Loucy (cell line): ENCODE results near the gene ESD.

Experiments used
- H2AFZ ChIP-seq: fragments of 200-600 bp; sonication (generic); 2 replicates; pipeline ENCODE4 v1.6.0; 2016; ENCODE audit warnings: antibody characterized with exemption, mild to moderate bottlenecking, low read length, moderate library complexity
- H3F3A ChIP-seq: fragments of 200-600 bp; 2 replicates; pipeline ENCODE4 v1.6.0; 2016; ENCODE audit warnings: antibody characterized with exemption, low read depth, mild to moderate bottlenecking
- H3K27me3 ChIP-seq: fragments of 200-600 bp; sonication (generic); 2 replicates; pipeline ENCODE4 v1.6.1; 2014; ENCODE audit warnings: low read length, mild to moderate bottlenecking; ENCODE audit not compliant: insufficient read depth, poor library complexity, severe bottlenecking
- H3K36me3 ChIP-seq: fragments of 200-600 bp; sonication (generic); 2 replicates; pipeline ENCODE4 v1.6.1; 2016; ENCODE audit warnings: low read length; ENCODE audit not compliant: insufficient read depth
- H3K4me1 ChIP-seq: fragments of 200-600 bp; sonication (generic); 2 replicates; pipeline ENCODE4 v1.5.1; 2014; ENCODE audit warnings: low read length, mild to moderate bottlenecking; ENCODE audit not compliant: insufficient read depth, poor library complexity, severe bottlenecking
- H3K4me2 ChIP-seq: fragments of 200-600 bp; sonication (generic); 2 replicates; pipeline ENCODE4 v1.6.0; 2014; ENCODE audit warnings: antibody characterized with exemption, low read length, low read depth, mild to moderate bottlenecking; ENCODE audit not compliant: poor library complexity, severe bottlenecking
- H3K4me3 ChIP-seq: fragments of 200-600 bp; sonication (generic); 2 replicates; pipeline ENCODE4 v1.5.1; 2014; ENCODE audit warnings: low read length, mild to moderate bottlenecking, mixed read lengths; ENCODE audit not compliant: poor library complexity, severe bottlenecking
- H3K79me2 ChIP-seq: fragments of 200-600 bp; sonication (generic); 2 replicates; pipeline ENCODE4 v1.6.1; 2014; ENCODE audit warnings: low read length; ENCODE audit not compliant: insufficient read depth
- H3K9ac ChIP-seq: fragments of 200-600 bp; sonication (generic); 2 replicates; pipeline ENCODE4 v1.6.0; 2014; ENCODE audit warnings: mild to moderate bottlenecking, low read depth, low read length, moderate library complexity; ENCODE audit not compliant: poor library complexity, severe bottlenecking
- H3K9me2 ChIP-seq: fragments of 200-600 bp; sonication (generic); replicated peaks from 2 replicates; pipeline ENCODE4 v1.6.1; 2016; ENCODE audit warnings: low read depth, low read length, mixed read lengths
- H3K9me3 ChIP-seq: fragments of 200-600 bp; sonication (generic); 2 replicates; pipeline ENCODE4 v1.6.1; 2014; ENCODE audit warnings: mild to moderate bottlenecking, antibody characterized with exemption, low read length, low read depth; ENCODE audit not compliant: insufficient read depth
- H4K20me1 ChIP-seq: fragments of 200-600 bp; sonication (generic); 2 replicates; pipeline ENCODE4 v1.6.0; 2014; ENCODE audit warnings: antibody characterized with exemption, low read length, mild to moderate bottlenecking; ENCODE audit not compliant: insufficient read depth, poor library complexity, severe bottlenecking
- EZH2phosphoT487 ChIP-seq: fragments of 200-600 bp; IDR thresholded peaks from 2 replicates; pipeline ENCODE4 v1.6.1; 2018; ENCODE audit warnings: antibody characterized with exemption, mild to moderate bottlenecking, moderate library complexity, borderline replicate concordance
- TF ChIP-seq, protein P1 (sequence below): fragments of 200-600 bp; sonication (generic); conservative IDR thresholded peaks from 2 replicates; pipeline ENCODE4 v1.5.1; 2014; ENCODE audit warnings: mild to moderate bottlenecking, antibody characterized with exemption, low read length

Gene ESD

DNA sequence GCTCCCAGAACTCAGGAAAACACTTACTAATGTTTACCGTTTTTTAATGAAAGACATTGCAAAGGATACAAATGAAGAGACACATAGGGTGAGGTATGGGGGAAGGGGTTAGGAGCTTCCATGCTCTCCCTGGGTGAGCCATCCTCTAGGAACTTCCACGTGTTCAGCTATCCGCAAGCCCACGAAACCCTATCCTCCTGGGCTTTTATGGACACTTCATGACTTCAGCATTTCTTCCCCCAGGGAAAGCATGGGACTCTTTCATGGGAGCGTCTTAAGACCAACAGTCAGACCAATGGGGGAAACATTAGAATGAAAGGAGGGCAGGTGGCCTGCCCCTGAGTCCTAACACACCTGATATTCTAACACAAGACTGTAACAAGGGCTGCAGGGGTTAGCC, 6.6 kb upstream of the ESD start:
- Histone ChIP-seq H3K36me3 (no peaks in the 10 kb centered on the region), H3K4me2 (no peak overlapping the region), H3K9me3 (no peaks in the 10 kb centered on the region), H3K9ac (no peak overlapping the region), H2AFZ (no peak overlapping the region), H3F3A (no peaks in the 10 kb centered on the region), H3K27me3 (no peaks in the 10 kb centered on the region), H3K4me3 (no peak overlapping the region), H3K4me1 (no peaks in the 10 kb centered on the region), H3K9me2 (no peaks in the 10 kb centered on the region), H4K20me1 (no peaks in the 10 kb centered on the region), H3K79me2 (no peaks in the 10 kb centered on the region)
- no peak for TF ChIP-seq EZH2phosphoT487
- TF ChIP-seq, protein P1, sequence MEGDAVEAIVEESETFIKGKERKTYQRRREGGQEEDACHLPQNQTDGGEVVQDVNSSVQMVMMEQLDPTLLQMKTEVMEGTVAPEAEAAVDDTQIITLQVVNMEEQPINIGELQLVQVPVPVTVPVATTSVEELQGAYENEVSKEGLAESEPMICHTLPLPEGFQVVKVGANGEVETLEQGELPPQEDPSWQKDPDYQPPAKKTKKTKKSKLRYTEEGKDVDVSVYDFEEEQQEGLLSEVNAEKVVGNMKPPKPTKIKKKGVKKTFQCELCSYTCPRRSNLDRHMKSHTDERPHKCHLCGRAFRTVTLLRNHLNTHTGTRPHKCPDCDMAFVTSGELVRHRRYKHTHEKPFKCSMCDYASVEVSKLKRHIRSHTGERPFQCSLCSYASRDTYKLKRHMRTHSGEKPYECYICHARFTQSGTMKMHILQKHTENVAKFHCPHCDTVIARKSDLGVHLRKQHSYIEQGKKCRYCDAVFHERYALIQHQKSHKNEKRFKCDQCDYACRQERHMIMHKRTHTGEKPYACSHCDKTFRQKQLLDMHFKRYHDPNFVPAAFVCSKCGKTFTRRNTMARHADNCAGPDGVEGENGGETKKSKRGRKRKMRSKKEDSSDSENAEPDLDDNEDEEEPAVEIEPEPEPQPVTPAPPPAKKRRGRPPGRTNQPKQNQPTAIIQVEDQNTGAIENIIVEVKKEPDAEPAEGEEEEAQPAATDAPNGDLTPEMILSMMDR, result no peak

DNA sequence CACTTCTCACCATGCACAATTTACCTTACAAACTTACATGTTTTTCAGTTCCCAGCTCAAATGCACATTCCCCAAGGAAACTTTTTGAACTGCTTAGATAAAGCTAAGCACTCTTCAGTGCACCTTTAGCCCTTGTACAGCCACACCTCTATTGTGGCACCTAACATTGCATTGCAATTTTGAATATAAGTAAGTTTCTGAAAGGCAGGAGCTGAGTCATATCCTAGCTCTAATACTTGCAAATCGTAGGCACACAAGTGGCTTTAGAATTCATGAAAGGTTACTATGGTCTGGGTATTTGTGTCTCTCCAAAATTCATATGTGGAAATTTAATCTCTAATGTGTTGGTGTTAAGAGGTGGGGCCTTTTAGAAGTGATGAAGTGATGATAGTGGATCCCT, 4.9 kb upstream of the ESD start:
- no peak overlapping the region for H3K9ac ChIP-seq
- H3F3A ChIP-seq, result no peaks in the 10 kb centered on the region
- no peaks in the 10 kb centered on the region for H4K20me1 ChIP-seq
- no peaks in the 10 kb centered on the region for H3K9me2 ChIP-seq
- no peak overlapping the region for H3K4me2 ChIP-seq
- H3K4me3 ChIP-seq, result no peak overlapping the region
- no peaks in the 10 kb centered on the region for H3K36me3 ChIP-seq
- no peak overlapping the region; the same call in 1 of the 2 replicates for H2AFZ ChIP-seq
- TF ChIP-seq, protein P1, result no peak
- no peak for TF ChIP-seq EZH2phosphoT487
- H3K9me3 ChIP-seq, result no peaks in the 10 kb centered on the region
- H3K79me2 ChIP-seq, result no peaks in the 10 kb centered on the region
- H3K4me1 ChIP-seq, result peaks cover 5% of the 10 kb centered on the region
- no peaks in the 10 kb centered on the region for H3K27me3 ChIP-seq

DNA sequence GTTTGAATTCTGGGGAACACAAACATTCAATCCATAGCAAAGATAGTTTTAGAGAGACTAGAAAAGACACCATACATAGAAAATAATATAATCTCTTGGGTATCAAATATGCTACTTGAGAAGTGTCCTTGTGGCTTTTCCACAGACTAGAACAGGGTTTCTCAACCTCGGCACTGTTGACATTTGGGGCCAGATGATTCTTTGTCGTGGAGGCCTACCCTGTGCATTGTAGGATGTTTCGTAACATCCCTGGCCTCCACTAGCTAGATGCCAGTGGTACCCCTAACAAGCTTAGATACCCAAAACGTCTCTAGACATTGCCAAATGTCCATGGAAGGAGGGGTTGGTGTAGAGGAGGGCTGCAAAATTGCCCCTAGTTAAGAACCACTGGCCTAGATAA, 2.2 kb upstream of the ESD start:
- no peak overlapping the region for H2AFZ ChIP-seq
- no peaks in the 10 kb centered on the region for H3K27me3 ChIP-seq
- no peak for TF ChIP-seq EZH2phosphoT487
- TF ChIP-seq, protein P1, result no peak
- H3K9me2 ChIP-seq, result no peaks in the 10 kb centered on the region
- no peaks in the 10 kb centered on the region for H3K9me3 ChIP-seq
- no peaks in the 10 kb centered on the region for H3F3A ChIP-seq
- no peaks in the 10 kb centered on the region for H4K20me1 ChIP-seq
- peaks cover 14% of the 10 kb centered on the region; the same call in 1 of the 2 replicates for H3K79me2 ChIP-seq
- H3K4me2 ChIP-seq, result no peak overlapping the region
- no peaks in the 10 kb centered on the region for H3K36me3 ChIP-seq
- H3K9ac ChIP-seq, result no peak overlapping the region
- no peak overlapping the region for H3K4me3 ChIP-seq
- H3K4me1 ChIP-seq, result peaks cover 23% of the 10 kb centered on the region
